Caco-2 (cell line): ENCODE results near the gene PRR5. TPM values are rescaled to one million over a fixed set of nuclear protein-coding genes. Genes with fewer than 3 reads are reported as not detected.

Experiments used
- BruUV-seq: library from RNA; stranded (reverse); fragments of 400-500 nt; replicated peaks from 2 replicates; lab custom pipeline; 2021; lab: Mats Ljungman, UMichigan
- CTCF ChIA-PET: fragments of 300-600 bp; sonication (Branson Sonifier 250); formaldehyde crosslinking; loops from one replicate; lab custom pipeline; 2022; ENCODE audit warnings: antibody characterized with exemption; lab: Charles Lee
- POLR2A ChIA-PET: fragments of 300-600 bp; sonication (Branson Sonifier 250); formaldehyde crosslinking; loops from one replicate; lab custom pipeline; 2022; ENCODE audit warnings: antibody characterized with exemption; lab: Charles Lee
- DNase-seq, 2 experiments: peaks; one replicate each; pipeline versions ENCODE4 v3.0.0 to v3.0.0-alpha.2; 2020 to 2022
- H3K27me3 ChIP-seq: replicated peaks from 2 replicates; pipeline ENCODE4 v1.6.0; 2011; ENCODE audit warnings: low read length; ENCODE audit not compliant: control insufficient read depth, insufficient read depth
- H3K36me3 ChIP-seq: 2 replicates; pipeline ENCODE4 v1.5.1; 2011; ENCODE audit warnings: low read length; ENCODE audit not compliant: control insufficient read depth, insufficient read depth
- H3K4me1 ChIP-seq: fragments of 250-450 bp; sonication (Bioruptor Pico); 2 replicates; pipeline ENCODE4 v1.5.1; 2020; ENCODE audit warnings: mild to moderate bottlenecking
- H3K4me3 ChIP-seq: 2 replicates; pipeline ENCODE4 v1.5.1; 2011; ENCODE audit warnings: low read depth, mild to moderate bottlenecking, control low read depth, low read length
- H3K9me3 ChIP-seq: fragments of 250-450 bp; sonication (Bioruptor Pico); 2 replicates; pipeline ENCODE4 v1.5.1; 2020; ENCODE audit warnings: mild to moderate bottlenecking, moderate library complexity
- H3K27ac Mint-ChIP-seq: one replicate; pipeline ENCODE4 v1.8.0; 2022; ENCODE audit warnings: mixed read lengths; ENCODE audit not compliant: unreplicated experiment
- H3K27me3 Mint-ChIP-seq: one replicate; pipeline ENCODE4 v1.8.0; 2022; ENCODE audit warnings: mixed read lengths; ENCODE audit not compliant: insufficient read depth, unreplicated experiment
- H3K36me3 Mint-ChIP-seq: one replicate; pipeline ENCODE4 v1.8.0; 2022; ENCODE audit warnings: mild to moderate bottlenecking, mixed read lengths; ENCODE audit not compliant: insufficient read depth, unreplicated experiment
- H3K4me1 Mint-ChIP-seq: one replicate; pipeline ENCODE4 v1.8.0; 2022; ENCODE audit warnings: low read depth, mixed read lengths; ENCODE audit not compliant: unreplicated experiment
- H3K4me3 Mint-ChIP-seq: one replicate; pipeline ENCODE4 v1.8.0; 2022; ENCODE audit warnings: mild to moderate bottlenecking, moderate library complexity, mixed read lengths; ENCODE audit not compliant: unreplicated experiment
- H3K9me3 Mint-ChIP-seq: one replicate; pipeline ENCODE4 v1.8.0; 2022; ENCODE audit warnings: mixed read lengths; ENCODE audit not compliant: unreplicated experiment
- CTCF ChIP-seq, 2 experiments: fragments of 200-600 bp in 1 of 2; IDR thresholded peaks; 1 replicate in 1 of 2; 2 replicates in 1 of 2; pipeline versions ENCODE4 v1.5.1 to v1.8.0; 2011 to 2022; ENCODE audit warnings: antibody characterized with exemption in 1 of 2, control low read depth in 1 of 2, inconsistent platforms in 1 of 2, low read depth in 1 of 2, low read length in 1 of 2, mild to moderate bottlenecking in 1 of 2, moderate library complexity in 1 of 2; ENCODE audit not compliant: insufficient read depth in 1 of 2, severe bottlenecking in 1 of 2, unreplicated experiment in 1 of 2
- intact Hi-C: fragments of 100-400 bp; cut with micrococcal nuclease; formaldehyde crosslinking; loops from one replicate; pipeline ENCODE4 v1.10.0; 2022; ENCODE audit not compliant: unreplicated experiment
- total RNA-seq: library from RNA; stranded (reverse); gene quantifications from 2 replicates; pipeline ENCODE4 v1.2.3, GENCODE V29; 2022

Gene PRR5
- total RNA-seq, 1 experiment from 2014 or later, result 82.8 TPM

DNA sequence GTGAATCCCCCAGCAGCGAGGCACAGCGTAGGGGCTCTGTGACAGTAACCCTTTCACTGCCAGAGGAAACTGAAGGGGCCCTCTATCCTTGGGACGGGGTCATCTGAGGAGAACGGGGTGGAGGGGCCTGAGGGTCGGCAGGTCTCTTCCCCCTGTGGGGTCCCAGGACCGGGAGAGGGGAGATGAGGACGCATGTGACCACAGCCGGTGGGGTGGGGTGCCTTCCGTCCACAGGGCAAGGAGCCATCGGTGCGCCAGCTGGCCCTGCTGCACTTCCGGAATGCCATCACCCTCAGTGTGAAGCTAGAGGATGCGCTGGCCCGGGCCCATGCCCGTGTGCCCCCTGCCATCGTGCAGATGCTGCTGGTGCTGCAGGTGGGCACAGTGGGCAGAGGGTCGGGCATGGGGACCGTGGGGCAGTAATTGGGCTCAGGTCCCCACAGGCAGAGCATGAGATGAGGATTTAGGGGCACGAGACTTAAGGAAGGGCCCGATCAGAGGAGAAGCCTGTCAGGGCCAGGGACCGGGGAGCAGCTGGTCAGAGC, 30.1 kb downstream of the PRR5 start:
- Histone ChIP-seq H3K9me3 (no peaks in the 10 kb centered on the region), H3K36me3 (no peaks in the 10 kb centered on the region; the same call in 1 of the 2 replicates), H3K4me1 (peaks cover 34% of the 10 kb centered on the region), H3K4me3 (no peak overlapping the region), H3K27me3 (no peaks in the 10 kb centered on the region)
- H3K4me3 Mint-ChIP-seq, result no peak overlapping the region
- intact Hi-C loops, result no loop called here
- H3K36me3 Mint-ChIP-seq, result peaks cover 91% of the 10 kb centered on the region
- H3K4me1 Mint-ChIP-seq, result peaks cover 7% of the 10 kb centered on the region
- TF ChIP-seq CTCF (IDR thresholded peaks at IDR 0.05; ENCODE audit: insufficient read depth in 1 of 2, low read depth in 1 of 2, low read length in 1 of 2, severe bottlenecking in 1 of 2, unreplicated experiment in 1 of 2), result no peak
- BruUV-seq, result no TSS peak
- ChIA-PET POLR2A (no interaction called here), CTCF (no interaction called here)
- no peaks in the 10 kb centered on the region for H3K9me3 Mint-ChIP-seq
- no peaks in the 10 kb centered on the region for H3K27me3 Mint-ChIP-seq
- peak overlapping the region; percentile 74 for H3K27ac Mint-ChIP-seq
- DNase-seq, result no peak

GRCh38 chr22:44732661-44733060, 30.7 kb downstream of the PRR5 start:
- BruUV-seq, result no TSS peak
- peak overlapping the region; percentile 74 for H3K27ac Mint-ChIP-seq
- ChIA-PET CTCF (no interaction called here), POLR2A (no interaction called here)
- DNase-seq, result no peak
- H3K4me1 Mint-ChIP-seq, result peaks cover 7% of the 10 kb centered on the region
- H3K9me3 ChIP-seq, result no peaks in the 10 kb centered on the region
- no peaks in the 10 kb centered on the region; the same call in 1 of the 2 replicates for H3K36me3 ChIP-seq
- H3K9me3 Mint-ChIP-seq, result no peaks in the 10 kb centered on the region
- H3K27me3 ChIP-seq, result no peaks in the 10 kb centered on the region
- H3K27me3 Mint-ChIP-seq, result no peaks in the 10 kb centered on the region
- intact Hi-C loops, result no loop called here
- H3K36me3 Mint-ChIP-seq, result peaks cover 97% of the 10 kb centered on the region
- peaks cover 39% of the 10 kb centered on the region for H3K4me1 ChIP-seq
- H3K4me3 Mint-ChIP-seq, result no peak overlapping the region
- no peak overlapping the region for H3K4me3 ChIP-seq
- TF ChIP-seq CTCF (IDR thresholded peaks at IDR 0.05; ENCODE audit: insufficient read depth in 1 of 2, low read depth in 1 of 2, low read length in 1 of 2, severe bottlenecking in 1 of 2, unreplicated experiment in 1 of 2), result no peak

DNA sequence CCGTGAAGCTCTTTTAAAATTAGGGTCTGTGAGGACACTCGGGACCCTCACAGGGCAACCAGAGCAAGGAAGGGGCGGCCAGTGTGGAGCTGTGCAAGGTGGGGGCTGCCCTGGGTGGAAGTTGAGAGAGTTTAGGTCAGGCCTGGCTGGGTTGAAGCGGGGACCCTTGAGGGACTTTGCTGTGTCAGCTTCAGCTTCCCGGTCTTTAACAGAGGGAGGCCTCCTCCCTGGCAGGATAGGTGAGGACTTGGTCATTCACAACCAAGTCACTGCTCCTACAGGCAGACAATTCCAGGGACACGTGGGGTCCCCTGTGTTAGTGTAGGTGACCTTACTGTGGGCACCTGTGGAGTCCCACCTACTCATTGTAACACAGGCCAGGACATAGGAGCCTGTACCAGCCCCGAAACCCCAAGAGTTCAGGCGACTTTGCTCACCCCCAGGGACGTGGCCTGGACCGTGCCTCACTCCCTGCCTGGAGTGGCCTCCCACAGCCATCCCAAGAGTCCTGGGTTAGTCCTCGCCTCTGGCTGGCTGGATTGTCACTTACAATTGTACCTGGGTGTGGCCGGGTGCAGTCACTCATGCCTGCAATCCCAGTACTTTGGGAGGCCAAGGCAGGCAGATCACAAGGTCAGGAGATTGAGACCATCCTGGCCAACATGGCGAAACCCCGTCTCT, 31.6 kb downstream of the PRR5 start:
- POLR2A ChIA-PET, result no interaction called here
- H3K4me1 ChIP-seq, result peaks cover 48% of the 10 kb centered on the region
- no peak for DNase-seq
- intact Hi-C loops, result no loop called here
- H3K9me3 ChIP-seq, result no peaks in the 10 kb centered on the region
- no peak for TF ChIP-seq CTCF (IDR thresholded peaks at IDR 0.05; ENCODE audit: insufficient read depth in 1 of 2, low read depth in 1 of 2, low read length in 1 of 2, severe bottlenecking in 1 of 2, unreplicated experiment in 1 of 2)
- no peaks in the 10 kb centered on the region for H3K9me3 Mint-ChIP-seq
- H3K4me3 ChIP-seq, result no peak overlapping the region
- BruUV-seq, result no TSS peak
- H3K4me3 Mint-ChIP-seq, result no peak overlapping the region
- CTCF ChIA-PET, result interaction anchor here (0.9 kb wide), 1 partner anchor 10 kb away, joined by 3 read pairs; no protein-coding TSS in a partner anchor
- H3K27me3 Mint-ChIP-seq, result no peaks in the 10 kb centered on the region
- peak overlapping the region; percentile 74 for H3K27ac Mint-ChIP-seq
- H3K36me3 Mint-ChIP-seq, result peaks cover 99% of the 10 kb centered on the region
- no peaks in the 10 kb centered on the region; the same call in 1 of the 2 replicates for H3K36me3 ChIP-seq
- no peaks in the 10 kb centered on the region for H3K27me3 ChIP-seq
- H3K4me1 Mint-ChIP-seq, result peaks cover 12% of the 10 kb centered on the region
